G401 (cell line): ENCODE data around the gene EVL. TPM values are rescaled to one million over a fixed set of nuclear protein-coding genes. Genes with fewer than 3 reads are reported as not detected.
"Not testable (repeated sequence)": the region's sequence is repeated elsewhere in the genome, so short reads cannot be mapped to it uniquely, and the experiment has no call there.

Experiments
- DNase-seq: peaks from one replicate; pipeline ENCODE4 v3.0.0-alpha.2; 2015; ENCODE audit warnings: low spot score
- in situ Hi-C: cut with HindIII; loops from 2 replicates; pipeline ENCODE4 v1.10.0; 2016; ENCODE audit warnings: low sequenced_read_pairs, mixed read lengths
- total RNA-seq: library from RNA; depleted of rRNA; stranded (reverse); fragments of >200 nt; shearing (Covaris generic); gene quantifications from 2 replicates; pipeline ENCODE4 v1.2.3, GENCODE V29; 2014

Gene EVL
- total RNA-seq, 1 experiment from 2014 or later, result 53.8 TPM

DNA sequence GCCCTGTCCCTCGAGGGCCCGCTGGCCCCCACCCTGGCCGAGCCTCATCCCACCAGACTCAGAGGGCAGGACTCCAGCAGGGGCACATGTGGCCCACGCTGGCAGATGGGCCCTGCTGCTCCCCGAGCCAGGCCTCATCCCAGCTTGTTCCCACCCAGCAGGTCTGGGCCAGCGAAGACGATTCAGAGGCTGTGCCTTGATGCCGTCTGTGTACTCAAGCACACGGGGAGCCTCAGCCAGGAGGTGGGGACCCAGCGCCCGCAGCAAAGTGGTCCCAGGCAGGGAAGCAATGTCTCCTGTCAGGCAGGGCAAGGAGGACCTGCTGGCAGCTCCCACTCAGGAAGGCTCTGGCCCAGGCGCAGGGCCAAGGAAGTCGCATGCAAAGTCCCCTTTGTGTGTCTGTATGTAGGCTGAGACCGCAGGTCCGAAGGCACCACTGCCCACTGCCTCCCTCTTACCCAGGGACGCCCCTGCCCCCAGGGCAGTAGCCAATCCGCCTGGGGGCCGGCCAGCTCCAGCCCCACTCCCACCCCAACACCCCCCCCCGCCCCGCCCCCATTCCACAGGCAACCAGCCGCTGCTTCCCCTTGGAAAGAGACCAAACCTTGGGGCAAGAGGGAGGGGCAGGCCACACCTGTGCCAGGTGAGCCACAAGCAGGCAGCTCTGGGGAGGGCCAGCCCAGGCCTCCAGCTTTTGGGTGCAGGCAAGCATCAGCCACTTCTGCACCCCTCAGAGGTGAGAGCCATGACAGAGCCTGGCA is 84.8 kb downstream of the EVL start:
- in situ Hi-C loops, result no loop called here
- DNase-seq, result peak; percentile 37

DNA sequence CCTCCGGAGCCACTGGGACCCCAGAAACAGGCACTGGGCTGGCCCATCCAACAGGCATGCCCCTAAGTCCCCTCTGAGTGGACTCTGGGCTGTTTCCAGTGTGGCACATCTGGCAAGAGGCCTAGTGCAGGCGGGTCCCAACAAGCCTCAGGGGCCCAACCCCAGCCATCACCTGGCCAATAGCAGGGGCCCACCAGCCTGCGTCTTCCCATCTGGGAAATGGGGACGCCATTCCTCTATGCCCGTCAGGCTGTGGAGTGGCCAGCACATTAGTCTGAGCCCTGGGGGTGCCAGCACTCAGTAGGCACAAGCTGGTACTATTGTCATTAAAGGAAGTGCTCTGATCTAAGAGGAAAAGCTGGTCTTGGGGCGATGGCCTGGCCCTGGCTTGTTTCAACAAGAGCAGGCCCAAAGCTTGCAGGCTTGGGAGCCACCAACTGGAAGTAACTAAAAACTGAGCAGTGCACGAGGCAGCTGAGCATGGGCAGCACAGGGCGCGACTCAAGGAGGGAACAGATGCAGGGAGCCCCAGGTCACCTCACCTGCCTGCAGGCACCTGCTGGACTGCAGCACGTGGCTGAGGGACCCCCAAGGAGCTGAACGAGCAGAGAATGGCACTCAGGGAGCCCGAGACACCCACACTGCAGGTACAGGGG is 85.8 kb downstream of the EVL start:
- in situ Hi-C loops, result no loop called here
- DNase-seq, result peak; percentile 52

DNA sequence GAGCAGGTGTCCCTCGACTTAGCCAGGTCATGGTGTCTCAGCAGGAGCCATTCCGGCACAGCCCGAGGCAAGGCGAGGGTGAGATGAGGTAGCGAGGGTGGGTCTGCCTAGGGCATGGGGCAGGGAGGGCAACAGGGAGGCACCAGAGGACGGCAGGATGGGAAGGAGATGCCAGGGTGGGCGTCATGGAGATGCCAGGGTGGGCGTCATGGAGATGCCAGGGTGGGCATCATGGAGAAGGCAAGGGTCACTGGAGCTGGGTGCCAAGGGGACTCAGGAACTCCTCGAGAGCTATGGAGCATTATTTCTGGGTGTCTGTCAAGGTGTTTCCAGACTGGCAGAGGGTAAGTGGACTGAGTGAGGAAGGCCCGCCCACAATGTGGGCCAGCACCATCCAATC is 86.9 kb downstream of the EVL start:
- in situ Hi-C loops, result no loop called here
- peak; percentile 25 for DNase-seq

DNA sequence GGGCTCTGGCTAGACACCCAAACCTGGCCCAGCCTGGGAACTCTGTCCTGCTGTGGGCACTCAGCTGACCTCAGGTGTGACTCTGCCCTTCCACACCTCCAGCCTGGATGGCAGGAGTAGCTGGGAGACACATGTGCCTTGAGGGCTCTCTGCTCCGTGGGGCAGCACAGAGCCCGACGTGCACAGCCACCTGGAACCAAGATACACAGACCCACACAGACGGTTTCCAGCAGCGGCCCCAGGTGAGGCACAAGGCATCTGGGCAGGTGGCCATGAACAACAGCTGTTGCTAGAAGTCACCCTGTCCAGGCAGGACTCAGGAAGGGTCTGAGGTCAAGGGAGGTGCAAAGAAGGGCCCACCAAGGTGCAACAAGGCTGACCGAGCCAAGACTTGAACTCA is 88.3 kb downstream of the EVL start:
- DNase-seq, result no peak
- in situ Hi-C loops, result no loop called here

DNA sequence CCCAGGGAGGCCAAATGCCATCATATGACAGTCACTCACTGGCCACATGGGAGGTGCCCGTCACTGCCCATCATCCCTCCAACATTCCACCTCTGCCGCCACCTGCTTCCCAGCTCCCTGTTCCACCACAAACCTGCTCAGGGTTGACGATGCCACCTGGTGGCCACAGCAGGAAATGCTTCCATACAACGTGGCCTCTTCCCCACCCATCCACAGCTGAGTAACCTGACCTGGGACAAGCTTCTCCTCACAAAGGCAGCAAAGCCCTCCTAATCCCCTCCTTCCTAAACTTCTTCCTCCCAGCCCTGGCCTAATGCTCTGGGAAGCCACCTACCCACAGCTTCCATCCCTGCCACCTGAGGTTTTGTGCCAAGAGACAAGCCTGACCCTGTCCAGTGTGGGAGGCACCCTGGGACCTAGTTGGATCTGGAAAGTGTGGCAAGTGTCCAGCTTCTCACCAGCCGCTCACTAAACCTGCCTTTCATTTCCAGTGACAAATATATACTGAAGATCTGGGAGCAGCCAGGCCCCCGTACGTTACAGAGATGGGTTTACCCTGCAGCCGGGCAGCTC is 89.9 kb downstream of the EVL start:
- in situ Hi-C loops, result no loop called here
- DNase-seq, result peak; percentile 74

DNA sequence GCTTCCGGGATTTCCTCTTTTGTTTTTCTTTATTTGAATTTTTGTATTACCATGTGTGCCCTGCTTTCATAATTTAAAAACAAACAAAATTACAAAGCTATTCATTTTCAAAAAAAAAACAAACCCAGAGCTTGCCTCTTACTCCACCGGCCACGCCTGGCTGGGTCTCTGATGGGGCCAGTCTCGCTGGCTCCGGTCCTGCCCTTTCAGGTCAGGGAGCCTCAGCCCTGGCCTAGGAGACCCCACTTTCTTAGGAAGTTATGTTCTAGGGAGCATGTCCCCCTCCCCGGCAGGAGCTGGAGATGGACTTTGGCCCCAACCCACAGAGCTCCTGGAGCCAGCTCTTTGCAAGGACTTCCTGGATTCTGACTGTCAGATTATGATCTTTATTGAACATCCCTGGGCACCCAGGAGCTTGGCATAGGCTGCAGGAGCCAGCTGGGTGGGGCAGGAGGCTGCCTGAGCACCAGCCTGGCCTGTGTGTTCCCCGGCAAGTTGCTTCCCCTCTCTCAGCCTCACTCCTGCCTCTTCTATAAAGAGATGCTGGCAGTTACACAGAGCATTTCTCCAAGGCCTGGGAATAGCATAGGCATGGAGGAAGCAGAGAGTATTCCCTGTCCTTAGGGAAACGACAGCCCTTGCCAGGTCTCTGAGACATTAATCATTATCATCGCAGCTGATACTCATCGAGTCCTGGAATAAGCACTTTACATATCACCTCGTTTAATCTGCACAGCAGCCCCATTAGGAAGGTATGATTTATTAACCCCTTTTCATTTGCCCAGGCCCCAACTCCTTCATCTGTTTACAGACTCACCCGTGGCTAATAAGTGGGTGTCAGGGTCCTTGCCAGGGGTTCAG is 90.8 kb downstream of the EVL start:
- in situ Hi-C loops, result no loop called here
- DNase-seq, result peak; percentile 83

DNA sequence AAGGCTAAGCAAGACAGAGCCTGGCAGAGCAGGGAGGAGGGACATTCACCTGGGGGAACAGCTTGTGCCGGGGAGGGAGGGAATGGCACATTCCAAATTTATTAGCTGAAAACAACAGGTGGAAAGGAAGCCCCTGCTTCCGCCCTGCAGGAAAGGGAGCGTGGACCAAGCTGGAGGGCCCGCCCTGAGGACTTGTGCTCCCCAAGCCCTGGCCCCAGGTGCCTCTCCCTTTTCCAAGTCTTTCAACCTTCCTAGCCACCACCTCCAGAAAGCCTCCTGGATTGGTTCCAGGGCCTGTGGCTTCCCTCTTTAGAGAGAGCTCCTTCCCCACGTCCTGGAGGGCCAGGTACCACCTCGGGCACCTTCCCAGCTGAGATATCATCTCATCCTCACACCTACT is 91.6 kb downstream of the EVL start:
- peak; percentile 85 for DNase-seq
- in situ Hi-C loops, result no loop called here

DNA sequence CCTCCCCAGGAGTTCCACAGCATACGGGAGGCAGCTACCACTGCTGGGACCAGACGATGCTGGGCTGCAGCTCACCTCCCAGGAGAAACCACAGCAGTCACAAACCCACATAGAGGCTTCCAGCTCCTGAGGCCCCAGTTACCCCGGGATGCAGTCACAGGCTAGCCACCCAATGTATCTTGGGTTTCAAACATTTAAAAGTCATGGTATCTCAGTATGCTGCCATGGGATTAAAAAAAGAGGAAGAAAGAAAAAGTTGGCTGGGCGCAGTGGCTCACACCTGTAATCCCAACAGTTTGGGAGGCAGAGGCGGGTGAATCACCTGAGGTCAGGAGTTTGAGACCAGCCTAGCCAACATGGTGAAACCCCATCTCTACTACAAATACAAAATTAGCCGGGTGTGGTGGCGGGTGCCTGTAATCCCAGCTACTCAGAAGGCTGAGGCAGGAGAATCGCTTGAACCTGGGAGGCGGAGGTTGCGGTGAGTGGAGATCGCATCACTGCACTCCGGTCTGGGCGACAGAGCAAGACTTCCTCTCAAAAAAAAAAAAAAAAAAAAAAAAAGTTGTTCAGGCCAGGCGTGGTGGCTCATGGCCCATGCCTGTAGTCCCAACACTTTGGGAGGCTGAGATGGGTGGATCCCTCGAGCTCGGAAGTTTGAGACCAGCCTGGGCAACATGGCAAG is 92.5 kb downstream of the EVL start:
- in situ Hi-C loops, result not testable (repeated sequence)
- DNase-seq, result peak; percentile 13

DNA sequence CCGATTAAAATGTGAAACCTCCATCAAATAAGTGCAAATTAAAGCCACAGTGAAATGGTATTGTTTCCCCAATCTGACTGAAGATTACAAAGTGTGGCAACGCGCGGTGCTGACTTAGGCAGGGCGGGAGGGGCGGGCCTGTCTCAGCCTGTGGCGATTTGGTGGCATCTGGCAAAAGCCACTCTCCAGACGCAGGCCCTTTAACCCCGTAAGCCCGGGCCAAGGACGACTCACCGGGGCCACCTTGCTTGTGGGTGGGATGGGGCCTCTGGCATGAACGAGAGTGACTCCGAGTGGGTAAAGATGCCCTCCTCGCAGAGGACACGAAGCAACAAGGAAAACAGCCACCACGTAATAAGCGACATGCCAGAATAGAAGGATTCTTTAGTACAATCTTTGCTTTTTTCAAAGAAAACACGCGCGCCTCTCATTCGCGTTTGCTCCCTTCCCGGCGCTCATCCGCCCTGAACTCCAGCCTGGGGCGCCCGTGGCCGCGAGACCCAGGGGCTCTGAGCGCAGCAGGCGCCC is 93.4 kb downstream of the EVL start:
- DNase-seq, result peak; percentile 56
- in situ Hi-C loops, result no loop called here

DNA sequence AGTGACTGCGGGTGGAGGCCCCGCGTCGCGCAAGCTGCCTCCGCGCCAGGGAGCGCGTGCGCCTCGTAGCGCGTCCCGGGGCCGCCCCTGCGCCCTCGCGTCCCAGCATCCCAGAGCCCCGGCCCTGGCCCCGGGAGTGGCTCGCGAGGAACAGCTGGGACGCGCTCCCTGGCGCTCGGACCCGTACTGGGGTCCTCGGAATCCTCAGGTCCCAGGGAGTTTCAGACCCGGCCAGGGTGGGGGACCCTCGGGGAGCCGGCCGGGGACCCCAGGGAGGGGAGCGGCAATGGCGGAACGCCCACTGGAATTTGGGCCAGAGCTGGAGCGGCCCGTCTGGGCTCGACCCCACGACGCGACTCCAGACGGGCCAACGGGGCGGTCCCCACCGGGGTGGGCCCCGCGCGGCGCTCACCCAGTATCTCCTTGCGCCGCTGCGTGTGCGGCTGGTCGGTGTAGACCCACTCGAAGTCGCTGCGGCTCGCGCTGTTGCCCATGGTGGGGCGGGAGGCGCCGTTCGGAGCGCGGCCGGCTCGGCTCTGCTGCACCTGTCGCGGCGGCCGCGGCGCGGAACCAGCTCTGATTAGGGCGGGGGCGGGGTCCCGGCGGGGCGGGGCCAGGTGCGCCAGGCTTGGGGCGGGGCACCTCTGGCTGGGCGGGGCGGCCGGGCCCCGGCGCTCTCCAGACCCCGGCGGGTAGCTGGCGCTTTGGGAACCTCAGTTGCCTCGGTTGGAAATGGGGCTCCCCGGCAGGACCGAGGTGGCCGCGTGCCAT is 94.1 kb downstream of the EVL start, which contains the start of gene DEGS2:
DEGS2 (minus strand) TSS at position 552 of the 771 bp plus-strand sequence; CDS start at position 494, 58 bp downstream.
- peak; percentile 71 for DNase-seq
- in situ Hi-C loops, result no loop called here

DNA sequence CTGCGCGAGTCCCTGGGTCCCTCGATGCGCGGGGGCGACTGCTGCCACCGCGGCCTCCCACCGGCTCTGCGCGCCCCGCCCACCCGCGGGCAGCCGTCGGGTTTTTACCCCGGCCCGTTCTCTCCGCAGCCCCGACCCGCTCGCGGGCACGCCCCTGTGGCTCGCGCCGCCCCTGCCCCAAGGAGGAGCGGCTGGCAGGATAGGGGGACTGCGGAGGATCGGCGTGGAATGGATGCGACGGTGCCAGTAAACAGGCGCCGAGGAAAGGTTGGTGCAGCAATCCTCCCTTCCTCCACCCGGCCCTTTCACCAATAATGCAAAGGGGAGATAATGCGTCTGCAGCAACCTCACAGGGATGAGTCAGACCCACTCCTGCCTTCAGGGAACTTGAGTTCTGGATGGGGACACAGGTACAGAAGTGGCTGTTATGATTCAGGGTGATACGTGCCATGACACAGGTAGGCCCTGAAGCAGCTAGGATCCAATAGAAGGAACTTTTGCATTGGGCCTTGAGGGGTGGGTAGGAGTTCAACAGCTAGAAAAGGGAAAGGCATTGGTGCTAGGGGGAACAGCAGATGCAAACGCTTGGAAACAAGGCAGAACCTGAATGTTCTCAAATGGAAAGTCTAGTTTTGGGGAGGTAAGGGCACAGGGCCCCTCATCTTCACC is 94.8 kb downstream of the EVL start:
- in situ Hi-C loops, result no loop called here
- DNase-seq, result peak; percentile 11

DNA sequence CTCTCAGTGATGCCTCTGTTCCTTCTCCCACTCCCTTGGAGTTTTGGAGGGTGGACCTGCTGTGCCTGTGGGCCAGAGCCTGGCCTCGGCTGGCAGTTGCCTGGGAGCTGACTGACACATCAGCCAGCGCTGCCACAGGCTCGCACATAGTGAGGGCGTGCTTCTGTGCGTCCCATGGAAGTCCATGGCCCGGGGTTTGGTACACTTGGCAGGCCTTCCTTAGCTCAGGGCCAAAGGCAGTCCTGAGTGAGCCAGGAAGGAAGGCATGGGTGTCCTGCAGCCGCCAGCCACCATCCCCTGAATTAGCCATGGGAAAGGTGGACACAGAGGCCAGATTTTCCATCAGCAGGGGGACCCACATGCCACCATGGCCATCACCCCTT is 95.3 kb downstream of the EVL start:
- in situ Hi-C loops, result no loop called here
- DNase-seq, result no peak

DNA sequence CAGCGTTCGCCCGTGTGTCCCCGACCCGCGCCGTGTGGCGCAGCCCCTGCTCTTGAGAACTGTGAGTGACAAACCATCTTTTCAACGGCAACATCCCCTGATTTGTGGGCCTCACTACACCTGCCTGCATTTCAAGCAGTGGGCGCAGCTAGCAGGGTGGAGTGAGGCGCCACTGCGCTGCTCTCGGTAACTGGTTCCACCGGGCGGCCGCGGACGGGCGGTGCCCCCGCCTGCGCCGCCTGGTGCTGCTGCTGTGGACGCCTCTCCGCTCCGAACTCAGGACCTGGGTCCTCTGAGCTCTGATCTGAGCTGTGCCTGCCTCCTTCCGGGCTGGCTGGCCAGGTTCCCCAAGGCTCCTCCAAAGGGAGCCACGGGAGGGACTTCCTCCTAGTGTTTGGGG is 100.2 kb downstream of the EVL start:
- in situ Hi-C loops, result no loop called here
- DNase-seq, result no peak

DNA sequence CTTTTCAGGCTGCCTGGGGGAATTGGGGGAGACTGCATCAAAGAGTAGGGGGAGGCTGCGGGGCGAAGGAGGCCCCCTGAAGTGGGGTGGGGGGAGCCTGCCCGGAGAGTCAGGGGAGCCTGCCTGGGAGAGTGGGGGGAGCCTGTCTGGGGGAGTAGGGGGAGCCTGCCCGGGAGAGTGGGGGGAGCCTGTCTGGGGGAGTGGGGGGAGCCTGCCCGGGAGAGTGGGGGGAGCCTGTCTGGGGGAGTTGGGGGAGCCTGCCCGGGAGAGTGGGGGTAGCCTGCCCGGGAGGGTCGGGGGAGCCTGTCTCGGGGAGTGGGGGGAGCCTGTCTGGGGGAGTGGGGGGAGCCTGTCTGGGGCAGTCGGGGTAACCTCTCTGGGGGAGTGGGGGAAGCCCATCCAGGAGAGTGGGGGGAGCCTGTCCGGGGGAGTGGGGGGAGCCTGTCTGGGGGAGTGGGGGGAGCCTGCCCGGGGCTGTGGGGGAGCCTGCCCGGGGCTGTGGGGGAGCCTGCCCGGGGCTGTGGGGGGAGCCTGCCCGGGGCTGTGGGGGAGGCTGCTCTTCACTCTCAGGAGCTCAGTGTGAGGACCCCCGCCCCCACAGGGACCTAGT is 100.7 kb downstream of the EVL start:
- in situ Hi-C loops, result no loop called here
- no peak for DNase-seq

DNA sequence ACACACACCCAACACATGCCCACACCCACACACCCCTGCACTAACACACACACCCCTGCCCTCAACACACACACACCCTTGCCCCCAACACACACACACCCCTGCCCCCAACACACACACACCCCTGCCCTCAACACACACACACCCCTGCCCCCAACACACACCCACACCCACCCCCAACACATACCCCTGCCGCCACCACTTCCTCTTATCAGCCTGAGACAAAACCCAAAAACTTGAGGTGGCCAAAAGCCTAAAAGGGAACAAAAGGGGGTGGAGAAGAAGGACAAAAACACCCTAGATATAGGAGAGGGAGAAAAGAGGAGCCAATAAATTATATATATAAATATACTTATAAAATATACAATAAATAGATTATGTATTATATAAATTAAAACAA is 103.3 kb downstream of the EVL start:
- in situ Hi-C loops, result no loop called here
- DNase-seq, result no peak

DNA sequence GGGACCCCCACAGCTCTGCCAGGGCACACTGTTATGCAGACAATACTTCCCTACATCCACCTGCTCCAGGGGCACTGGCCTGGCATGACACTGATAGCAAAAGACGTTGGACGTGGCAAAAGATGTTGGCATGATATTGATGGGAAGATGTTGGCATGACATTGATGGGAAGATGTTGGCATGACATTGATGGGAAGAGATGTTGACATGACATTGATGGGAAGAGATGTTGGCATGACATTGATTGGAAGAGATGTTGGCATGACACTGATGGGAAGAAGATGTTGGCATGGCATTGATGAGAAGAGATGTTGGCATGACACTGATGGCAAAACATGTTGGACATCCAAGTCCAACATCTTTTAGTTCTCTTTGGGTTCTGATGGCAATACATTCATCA is 105.7 kb downstream of the EVL start:
- in situ Hi-C loops, result no loop called here
- no peak for DNase-seq

DNA sequence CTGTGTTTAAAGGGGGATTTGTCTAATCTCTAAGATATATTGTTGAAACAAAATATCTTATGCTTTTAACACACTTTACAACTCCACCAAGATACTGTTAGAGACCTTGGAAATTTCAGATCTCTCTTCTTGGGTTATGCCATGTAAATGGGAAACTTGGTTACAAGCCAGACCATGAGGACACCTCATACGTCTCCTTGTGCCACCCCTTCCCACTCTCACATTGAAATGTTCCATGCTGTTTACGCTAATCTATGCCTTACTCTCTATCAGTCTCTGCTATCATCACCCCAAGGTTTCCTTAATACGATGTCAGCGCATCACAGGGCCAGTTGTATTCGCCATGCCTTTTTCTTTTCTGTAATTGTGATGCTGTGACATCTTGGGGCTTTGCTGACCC is 107.6 kb downstream of the EVL start:
- DNase-seq, result no peak

More for the DNA sequence above, 107.6 kb downstream of the EVL start:
- in situ Hi-C loops, result no loop called here
